HG02852 (cell line): Measurements from ENCODE around the gene HSBP1L1.

ENCODE experiments used
- ATAC-seq: cut with Tn5 transposase; IDR thresholded peaks from one replicate; pipeline ENCODE4 v1.9.1; 2021; ENCODE audit warnings: mild to moderate bottlenecking, moderate library complexity; ENCODE audit not compliant: unreplicated experiment

HSBP1L1 gene

DNA sequence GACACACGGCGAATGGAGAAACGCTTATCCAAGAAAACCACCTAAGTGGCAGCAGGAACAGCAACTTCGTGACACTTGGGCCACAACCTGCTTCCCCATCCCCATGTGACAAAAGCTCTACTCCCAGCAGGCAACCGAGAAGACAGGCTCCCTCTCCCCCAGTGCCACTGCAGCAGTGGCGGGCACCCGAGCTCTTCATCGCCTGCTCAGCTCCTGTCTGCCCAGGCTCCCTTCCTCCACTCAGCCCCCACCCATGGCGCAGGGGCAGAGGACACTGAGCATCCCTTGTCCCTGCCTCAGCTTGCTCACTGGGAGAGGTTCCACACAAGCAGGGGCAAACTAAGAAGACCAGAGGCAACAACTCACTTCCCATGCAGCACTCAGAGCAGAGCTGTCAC, 35.9 kb upstream of the HSBP1L1 start:
- no peak for ATAC-seq

DNA sequence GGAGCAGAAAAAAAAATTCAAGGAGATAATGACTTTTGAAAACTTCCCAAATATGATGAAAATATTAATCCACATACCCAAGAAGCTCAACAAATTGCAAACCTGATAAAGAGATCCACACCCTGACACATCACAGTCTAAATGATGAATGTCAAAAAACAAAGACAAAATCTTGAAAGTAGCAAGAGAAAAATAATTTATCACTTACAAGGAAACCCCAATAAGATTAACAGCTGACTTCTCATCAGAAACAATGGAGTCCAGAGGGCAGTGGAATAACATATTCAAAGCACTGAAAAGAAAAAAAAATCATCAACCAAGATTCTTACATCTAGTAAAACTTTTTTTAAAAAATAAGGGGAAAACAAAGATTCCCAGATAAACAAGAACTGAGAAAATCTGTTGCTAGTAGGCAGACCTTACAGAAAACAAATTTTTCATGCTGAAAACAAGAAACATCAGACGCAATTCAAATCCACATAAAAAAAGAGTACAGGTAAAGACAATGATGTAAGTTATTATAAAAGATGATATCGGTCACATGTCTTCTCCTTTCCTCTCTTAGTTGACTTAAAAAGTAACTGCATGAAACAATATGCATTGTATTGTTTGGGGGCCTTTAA, 34.3 kb upstream of the HSBP1L1 start:
- ATAC-seq = no peak

DNA sequence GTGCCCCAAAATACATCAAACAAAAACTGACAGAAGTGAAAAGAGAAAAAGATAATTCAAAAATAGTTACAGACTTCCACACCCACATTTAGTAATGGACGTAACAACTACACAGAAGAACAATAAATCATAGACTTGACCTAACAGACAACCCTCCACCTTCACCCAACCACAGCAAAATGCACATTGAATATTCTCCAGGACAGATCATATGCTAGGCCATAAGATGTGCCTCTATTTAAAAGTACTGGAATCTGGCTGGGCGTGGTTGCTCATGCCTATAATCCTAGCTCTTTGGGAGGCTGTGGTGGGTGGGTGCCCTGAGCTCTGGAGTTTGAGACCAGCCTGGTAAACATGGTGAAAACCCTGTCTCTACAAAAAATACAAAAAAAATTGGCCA, 33.0 kb upstream of the HSBP1L1 start:
- ATAC-seq = no peak

DNA sequence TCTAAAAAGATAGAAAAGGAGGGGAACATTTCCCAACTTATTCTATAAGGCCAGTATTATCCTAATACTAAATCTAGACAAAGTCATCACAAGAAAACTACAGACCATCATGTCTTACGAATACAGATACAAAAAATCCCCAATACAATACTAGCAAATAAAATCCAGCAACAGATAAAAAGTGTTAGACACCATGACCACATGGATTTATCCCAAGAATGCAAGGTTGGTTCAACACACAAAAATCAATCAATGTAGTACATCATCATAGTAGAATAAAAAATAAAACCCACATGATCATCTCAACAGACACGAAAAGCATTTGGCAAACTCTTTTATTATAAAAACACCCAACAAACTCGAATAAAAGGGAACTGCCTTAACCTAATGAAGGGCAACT, 31.5 kb upstream of the HSBP1L1 start:
- ATAC-seq = no peak

DNA sequence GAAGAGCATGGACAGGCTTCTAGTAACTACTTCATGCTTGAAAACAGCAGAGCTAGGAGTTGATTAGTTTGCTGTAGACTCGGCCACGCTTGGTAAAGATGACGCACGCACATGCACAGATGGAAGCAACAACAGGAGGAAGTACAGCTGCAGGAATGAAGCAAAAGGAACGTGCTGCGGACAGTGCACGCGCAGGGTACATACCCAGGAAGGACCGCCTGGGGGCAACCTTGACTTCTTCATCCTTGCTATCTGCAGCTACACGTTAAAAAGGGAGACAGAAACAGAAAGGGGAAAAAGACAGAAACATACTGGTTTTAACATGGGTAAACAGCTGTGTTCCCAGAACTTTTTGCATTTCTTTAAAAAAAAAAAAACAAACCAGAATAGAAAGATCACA, 30.7 kb upstream of the HSBP1L1 start:
- ATAC-seq = no peak

DNA sequence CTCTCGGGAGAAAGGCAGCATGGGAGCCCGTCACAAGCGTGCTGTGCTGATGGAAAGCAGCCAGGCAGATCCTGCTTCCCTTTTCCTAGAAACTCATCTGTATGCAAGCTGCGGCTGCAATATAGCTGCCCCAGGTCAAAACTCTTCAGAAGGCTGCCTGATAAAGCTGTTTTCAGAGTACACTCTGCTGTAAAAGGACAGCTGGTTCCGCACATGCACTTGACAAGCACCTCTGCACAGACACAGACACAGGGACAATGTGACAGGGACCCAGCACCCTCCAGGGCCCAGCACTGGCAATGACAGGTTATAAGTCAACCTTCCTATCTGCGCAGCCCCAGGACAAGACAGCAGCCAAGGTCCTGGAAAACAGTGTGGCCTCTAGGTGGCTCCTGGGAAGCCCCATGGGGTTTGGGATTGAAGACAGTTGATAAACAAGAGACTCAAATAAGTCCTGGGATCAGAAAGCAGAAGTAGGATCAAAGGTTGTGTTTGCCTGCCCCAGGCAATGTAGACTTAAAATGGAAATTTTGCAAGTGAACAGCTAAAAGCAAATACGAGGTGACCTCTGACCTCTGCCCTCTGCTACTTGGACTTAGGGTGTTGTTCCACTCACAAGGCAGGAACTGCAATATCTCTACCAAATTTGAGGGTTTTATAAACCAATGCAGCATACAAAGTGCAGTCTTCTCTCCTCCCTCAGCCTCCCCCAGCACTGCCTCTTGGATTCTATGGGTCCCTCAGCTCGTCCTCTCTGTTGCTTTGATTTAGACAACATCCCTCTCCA, 29.9 kb upstream of the HSBP1L1 start:
- no peak for ATAC-seq

DNA sequence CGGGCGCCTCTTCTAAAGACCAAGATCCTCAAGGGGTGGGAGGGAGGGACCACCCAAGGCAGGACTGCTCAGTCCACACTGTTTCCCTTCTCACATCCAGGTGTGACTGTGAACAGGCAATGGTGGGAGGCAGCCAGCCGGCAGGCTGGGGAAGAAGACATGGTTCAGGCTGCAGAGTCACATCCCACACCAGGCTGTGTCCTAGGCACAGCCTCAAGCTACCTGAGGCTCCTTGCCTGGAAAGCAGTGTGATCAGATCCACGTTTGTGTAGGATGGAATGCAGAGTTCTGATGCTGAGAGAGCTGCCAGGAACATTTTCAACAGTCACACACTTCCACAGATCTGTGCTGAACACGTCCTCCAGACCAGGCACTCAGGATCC, 29.4 kb upstream of the HSBP1L1 start:
- ATAC-seq = no peak

DNA sequence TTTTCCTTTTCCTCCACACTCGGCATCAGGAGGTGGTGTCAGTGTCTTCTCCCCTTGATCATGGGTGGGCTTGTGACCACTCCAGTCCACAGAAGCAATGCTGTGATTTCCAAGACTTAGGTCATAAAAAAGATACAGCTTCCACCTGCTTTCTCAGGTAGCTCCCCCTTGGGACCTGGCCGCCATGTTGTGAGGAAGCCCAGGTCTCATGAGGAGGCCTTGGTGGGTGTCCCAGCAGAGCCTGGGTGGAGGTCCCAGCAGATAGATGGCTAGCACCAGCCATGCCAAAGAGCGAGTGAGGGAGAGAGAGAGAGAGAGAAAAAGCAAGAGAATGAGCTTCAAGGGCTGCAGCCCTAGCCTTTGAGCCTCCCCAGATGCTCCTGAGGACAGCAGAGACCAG, 28.9 kb upstream of the HSBP1L1 start:
- no peak for ATAC-seq

DNA sequence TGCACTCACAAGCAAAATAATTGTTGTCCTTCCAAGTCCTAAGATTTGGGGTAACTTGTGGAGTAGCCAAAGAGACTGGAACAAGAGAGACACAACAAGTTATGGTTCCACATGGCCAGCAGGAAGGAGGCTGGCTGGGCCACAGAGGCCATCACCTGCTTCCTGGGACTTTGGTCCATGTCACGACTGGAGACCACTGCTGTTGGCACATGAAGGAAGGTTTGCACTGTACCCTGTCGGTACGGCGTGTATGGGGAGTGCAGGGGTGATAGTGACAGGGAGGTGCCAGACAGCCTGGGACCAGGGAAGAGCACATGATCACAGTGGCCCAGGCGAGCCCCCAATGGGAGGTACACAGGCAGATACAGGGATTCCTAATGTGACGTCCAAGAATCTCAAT, 28.5 kb upstream of the HSBP1L1 start:
- no peak for ATAC-seq

DNA sequence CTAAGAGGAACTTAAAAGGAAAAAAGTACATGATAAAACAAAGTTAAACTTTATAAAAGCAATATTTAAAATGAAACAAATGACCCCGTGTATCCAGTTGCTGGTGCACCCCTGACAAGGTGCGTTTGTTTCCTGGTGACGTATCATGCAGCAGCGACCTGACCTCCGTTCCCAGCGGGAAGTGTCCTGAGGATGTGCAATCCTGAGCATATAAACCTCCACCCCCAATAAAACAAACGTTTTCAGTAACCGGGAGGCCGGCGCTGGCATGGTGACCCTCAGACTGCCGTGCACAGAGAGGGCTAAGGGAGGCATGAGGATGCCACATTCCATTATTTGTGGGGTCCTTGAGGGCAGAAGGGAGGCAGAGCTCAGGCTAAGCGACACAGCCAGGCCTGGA, 27.8 kb upstream of the HSBP1L1 start:
- ATAC-seq = no peak

DNA sequence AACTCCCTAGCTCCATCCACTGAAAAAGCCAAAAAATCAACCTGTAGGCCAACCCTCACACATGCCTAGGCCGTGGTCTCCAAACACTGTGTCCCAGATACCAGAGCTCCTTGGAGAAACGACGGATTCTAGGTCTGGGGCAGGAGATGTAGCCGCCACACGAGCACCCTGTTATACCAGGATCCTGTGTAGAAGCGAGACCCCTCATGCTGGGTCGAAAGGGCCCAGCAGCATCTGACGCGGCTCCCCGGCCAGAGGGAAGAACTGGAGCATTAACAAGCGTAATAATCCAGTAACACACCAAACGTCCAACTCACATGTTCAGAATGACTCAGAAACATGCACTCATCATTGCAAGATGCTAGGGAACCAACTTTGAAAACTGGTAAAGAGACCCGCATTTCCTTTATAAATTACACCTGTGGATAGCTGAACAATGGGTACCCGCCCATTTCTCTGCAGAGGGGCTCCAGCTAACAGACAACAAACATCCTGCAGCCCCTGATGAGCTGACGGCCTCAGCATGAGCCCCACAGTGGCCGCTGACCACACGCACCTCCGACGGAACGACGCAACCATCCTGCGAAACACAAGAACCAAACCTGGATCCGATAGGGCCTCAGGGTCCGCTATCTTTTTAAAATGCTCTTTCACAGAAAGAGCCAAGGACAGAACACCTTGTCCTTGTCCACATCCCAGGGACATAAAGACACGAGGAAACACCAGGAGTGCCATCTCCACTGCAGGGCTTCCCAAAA, 27.2 kb upstream of the HSBP1L1 start:
- ATAC-seq = no peak

DNA sequence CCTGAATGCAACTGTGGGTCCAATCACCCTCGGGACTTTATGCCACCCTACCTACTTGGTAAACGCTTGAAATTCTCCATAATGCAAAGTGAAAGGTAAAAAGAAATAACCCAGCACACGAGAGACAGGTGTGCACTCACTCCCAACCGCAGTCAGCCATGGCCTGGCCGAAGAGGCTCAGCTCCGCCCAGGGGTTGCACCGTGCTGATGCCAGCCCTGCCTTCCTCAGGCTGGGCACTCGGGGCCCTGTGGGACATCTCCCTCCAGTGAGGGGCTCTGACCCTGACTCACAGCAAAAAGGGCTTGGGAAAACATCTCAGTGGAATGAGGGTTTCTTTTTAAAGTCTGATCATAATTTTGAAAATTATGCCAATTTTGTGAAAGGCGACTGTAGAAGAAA, 26.2 kb upstream of the HSBP1L1 start:
- ATAC-seq = no peak

DNA sequence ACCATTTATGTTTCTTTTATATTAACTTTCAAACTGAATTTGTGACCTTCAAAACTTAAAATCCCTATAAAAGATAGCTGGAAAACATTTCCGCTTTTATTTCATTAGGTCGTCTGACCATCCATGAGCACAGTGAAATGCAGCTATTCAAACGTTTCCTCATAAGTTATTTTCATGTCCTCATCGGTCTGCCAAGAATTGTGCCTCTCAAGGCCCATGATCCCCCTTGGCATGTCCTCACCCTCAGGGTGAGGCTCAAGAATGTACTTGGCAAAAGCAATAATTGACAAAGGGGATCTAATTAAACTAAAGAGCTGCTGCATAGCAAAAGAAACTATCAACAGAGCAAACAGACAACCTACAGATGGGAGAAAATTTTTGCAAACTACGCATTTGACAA, 25.3 kb upstream of the HSBP1L1 start:
- ATAC-seq = no peak

DNA sequence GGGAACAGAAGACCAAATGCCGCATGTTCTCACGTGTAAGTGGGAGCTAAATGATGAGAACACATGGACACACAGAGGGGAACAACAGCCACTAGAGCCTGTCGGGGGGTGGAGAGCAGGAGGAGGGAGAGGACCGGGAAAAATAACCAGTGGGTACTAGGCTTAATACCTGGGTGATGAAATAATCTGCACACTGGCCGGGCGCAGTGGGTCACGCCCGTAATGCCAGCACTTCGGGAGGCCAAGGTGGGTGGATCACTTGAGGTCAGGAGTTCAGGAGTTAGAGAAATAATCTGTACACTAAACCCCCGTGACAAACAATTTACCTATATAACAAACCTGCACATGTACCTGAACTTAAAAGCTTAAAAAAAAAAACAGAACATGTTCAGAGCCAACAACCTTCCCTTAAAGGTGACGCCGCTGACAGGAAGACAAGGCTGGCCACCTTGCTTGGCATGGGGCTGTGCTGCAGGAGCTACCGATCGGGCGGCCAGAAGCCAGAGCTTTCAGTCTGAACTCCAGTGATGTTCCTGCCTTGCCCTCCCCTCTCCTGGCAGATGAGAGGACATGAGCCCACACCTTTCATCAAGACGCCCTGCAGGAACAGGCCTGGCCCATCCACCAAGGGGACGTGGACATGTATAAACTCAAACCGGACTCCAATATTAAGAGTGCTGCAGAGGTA, 24.2 kb upstream of the HSBP1L1 start:
- no peak for ATAC-seq

DNA sequence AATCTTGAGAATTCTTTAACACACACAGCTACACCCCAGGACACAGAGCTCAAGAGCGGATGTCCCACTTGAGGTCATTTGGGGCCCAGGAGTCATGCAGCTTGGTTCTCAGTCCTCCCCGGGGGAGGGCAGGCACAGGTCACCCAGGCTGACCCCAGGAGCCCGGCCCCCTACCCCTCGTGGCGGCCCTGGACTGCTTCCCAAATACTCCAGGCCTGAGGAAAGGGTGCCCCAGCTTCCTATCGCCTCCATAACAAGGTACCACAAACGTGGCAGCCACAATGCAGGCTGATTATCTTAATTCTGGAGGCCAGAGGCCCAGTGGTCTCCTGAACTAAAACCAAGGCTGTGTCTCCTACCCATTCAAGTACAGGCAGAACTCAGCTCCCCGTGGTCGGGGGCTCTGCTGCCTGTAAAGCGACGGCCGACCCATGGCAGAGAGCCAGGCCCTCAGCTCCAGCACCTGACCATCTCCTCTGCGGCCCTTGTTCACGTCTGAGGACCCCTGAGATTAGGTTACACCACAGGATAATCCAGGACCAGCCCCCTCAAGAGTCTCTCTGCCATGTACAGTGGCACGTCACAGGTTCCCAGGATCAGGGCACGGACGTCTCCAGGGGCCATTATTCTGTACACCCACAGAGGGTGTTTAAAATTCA, 23.5 kb upstream of the HSBP1L1 start:
- no peak for ATAC-seq

DNA sequence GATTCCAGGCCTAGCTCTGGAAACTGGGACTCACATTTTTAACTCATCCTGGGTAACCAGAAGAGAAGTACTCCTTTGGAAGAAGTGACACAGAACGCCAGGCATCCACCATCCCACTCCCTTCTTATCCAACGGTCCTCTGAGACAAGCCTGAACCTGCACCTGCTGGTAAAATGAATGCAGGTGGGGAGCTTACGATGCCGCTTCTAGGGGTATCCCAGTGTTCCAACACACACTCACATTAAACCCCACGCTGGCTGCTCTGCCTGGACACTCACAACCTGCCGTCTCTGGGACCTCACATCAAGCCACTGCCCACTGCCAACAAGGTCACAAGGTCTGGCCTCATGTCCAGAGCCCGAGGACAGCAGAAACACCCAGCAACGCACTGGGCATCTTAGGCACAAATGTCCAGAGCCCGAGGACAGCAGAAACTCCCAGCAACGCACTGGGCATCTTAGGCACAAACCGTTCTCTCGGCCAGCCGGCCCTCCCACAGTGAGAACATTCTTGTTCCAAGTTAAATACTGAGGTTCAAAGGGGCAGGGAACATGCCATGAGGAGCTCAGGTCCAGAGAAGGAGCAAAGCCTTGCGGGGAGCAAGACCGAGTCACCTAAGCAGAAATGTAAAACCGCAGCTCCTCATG, 22.8 kb upstream of the HSBP1L1 start:
- no peak for ATAC-seq

DNA sequence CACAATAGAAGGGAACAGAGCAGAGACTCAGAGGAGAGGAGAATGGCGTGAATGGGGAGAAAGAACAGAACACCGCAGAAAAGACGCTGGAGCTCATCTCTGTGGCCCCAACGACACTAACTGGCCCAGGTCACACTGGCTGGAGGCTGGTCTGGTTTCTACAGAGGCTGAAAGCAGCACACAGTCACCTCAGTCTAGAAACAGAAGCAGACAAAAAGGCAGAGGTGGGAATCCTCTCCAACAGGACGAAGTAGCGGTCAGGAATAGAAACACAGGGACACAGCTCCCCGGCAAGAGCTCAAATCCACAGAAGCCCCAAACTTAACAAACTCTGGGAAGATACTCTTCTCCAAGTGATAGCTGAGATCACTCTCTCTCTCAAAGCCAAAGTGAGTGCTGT, 22.2 kb upstream of the HSBP1L1 start:
- ATAC-seq = no peak

DNA sequence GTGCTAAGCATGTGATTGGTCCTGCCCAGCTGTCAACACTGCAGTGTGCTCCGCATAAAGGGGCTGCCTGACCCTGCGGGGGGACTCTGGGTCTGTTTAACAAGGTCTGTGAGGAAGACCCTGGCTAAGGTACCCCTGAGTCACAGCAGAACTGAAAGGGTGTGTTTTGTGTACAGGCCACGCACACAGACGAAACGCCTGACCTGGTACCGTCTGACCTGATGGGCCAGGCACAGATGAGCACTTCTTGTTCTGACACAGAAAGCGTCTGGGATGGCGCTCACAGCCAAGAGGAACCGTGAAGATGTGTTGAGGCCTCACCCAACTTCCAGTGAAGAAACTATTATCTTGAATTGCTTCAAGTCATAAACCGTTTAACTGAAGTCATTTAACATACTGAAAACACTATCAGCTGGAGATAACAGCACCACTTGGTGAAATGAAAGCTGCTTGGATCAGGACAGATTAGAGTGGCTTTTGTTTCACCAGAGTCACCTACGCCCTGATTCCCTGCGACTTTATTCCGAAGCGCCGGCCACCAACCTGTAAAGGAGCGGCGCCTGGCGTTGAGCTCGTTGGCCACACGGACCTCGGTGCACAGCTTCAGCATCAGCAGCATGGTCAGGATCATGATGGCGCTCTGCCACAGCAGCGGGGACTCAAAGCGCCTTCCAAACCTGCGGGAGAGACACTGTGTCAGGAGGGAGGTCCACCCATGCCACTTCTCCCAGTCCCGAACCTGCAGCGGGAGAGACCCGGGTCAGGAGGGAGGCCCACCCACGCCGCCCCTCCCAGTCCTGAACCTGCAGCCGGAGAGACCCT, 21.4 kb upstream of the HSBP1L1 start:
- no peak for ATAC-seq

DNA sequence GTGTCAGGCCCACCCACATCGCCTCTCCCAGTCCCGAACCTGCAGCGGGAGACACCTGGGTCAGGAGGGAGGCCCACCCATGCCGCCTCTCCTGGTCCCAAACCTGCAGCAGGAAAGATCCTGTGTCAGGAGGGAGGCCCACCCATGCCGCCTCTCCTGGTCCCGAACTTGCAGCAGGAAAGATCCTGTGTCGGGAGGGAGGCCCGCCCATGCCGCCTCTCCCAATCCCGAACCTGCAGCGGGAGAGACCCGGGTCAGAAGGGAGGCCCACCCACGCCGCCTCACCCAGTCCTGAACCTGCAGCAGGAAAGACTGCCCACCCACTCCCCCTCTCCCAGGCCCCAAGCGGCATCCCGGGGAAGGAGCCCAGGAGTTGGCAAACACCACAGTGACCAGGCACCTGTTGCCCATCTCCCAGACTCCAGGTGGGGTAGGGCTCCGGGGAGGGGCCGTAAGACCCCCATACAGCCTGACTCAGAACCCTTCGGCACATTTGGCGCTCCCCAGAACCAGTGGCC, 20.8 kb upstream of the HSBP1L1 start:
- ATAC-seq = no peak
